ENCODE results near the gene DYNC1I1.

DNA sequence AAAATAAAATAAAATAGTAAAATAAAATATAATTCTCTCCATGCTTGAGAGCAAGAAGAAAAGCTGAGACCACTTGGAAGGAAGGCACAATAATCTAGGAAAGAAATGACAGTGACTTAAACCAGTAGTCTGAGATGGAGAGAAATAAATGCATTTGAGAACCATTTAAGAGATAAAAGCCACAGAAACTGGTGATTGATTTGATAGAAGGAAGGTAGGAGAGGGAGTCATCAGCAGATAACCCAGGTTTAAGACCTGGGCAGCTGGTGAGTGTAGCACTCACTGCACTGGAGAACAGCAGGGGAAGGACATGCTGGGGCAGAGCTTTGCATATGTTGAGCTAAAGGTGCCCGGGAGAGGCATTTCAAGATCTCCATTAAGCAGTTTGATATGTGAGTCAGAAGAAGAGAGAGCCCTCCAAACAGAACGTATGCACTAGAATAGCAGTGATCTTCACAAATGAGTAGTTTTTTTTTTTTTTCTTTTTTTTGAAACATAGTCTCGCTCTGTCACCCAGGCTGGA is 268.0 kb downstream of the DYNC1I1 start:
- TF ChIP-seq, protein P1, sequence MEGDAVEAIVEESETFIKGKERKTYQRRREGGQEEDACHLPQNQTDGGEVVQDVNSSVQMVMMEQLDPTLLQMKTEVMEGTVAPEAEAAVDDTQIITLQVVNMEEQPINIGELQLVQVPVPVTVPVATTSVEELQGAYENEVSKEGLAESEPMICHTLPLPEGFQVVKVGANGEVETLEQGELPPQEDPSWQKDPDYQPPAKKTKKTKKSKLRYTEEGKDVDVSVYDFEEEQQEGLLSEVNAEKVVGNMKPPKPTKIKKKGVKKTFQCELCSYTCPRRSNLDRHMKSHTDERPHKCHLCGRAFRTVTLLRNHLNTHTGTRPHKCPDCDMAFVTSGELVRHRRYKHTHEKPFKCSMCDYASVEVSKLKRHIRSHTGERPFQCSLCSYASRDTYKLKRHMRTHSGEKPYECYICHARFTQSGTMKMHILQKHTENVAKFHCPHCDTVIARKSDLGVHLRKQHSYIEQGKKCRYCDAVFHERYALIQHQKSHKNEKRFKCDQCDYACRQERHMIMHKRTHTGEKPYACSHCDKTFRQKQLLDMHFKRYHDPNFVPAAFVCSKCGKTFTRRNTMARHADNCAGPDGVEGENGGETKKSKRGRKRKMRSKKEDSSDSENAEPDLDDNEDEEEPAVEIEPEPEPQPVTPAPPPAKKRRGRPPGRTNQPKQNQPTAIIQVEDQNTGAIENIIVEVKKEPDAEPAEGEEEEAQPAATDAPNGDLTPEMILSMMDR (IDR thresholded peaks at IDR 0.05), result no peak
- TF ChIP-seq EZH2phosphoT487 (IDR thresholded peaks at IDR 0.05), result no peak
